Osteoblast (primary cell): ENCODE results near the gene MLIP. TPM values are rescaled to one million over a fixed set of nuclear protein-coding genes. Genes with fewer than 3 reads are reported as not detected.
"Not testable (repeated sequence)": the region's sequence is repeated elsewhere in the genome, so short reads cannot be mapped to it uniquely, and the experiment has no call there.

Experiments used
- DNase-seq: peaks from one replicate; pipeline ENCODE4 v3.0.0; 2011; ENCODE audit warnings: low spot score, mixed read lengths; ENCODE audit not compliant: insufficient read length; ENCODE audit errors: missing footprints
- H2AFZ ChIP-seq: 2 replicates; pipeline ENCODE4 v1.6.0; 2011; ENCODE audit warnings: mild to moderate bottlenecking, low read length
- H3K27ac ChIP-seq: 2 replicates; pipeline ENCODE4 v1.5.1; 2011; ENCODE audit warnings: mild to moderate bottlenecking, low read depth, low read length, moderate library complexity
- H3K27me3 ChIP-seq: 2 replicates; pipeline ENCODE4 v1.6.0; 2012; ENCODE audit warnings: mild to moderate bottlenecking, control low read depth, inconsistent platforms, low read length, moderate library complexity; ENCODE audit not compliant: insufficient read depth
- H3K36me3 ChIP-seq: 2 replicates; pipeline ENCODE4 v1.5.1; 2011; ENCODE audit warnings: mild to moderate bottlenecking, low read length, control low read depth, moderate library complexity; ENCODE audit not compliant: insufficient read depth
- H3K4me1 ChIP-seq: 2 replicates; pipeline ENCODE4 v1.5.1; 2011; ENCODE audit warnings: mild to moderate bottlenecking, low read length, control low read depth, moderate library complexity; ENCODE audit not compliant: insufficient read depth
- H3K4me2 ChIP-seq: 2 replicates; pipeline ENCODE4 v1.6.0; 2011; ENCODE audit warnings: mild to moderate bottlenecking, low read length; ENCODE audit not compliant: insufficient read depth
- H3K4me3 ChIP-seq: fragments of 200-600 bp; sonication (generic); 3 replicates; pipeline ENCODE4 v1.5.1; 2012; ENCODE audit warnings: mild to moderate bottlenecking, low read length, inconsistent platforms; ENCODE audit not compliant: insufficient read depth
- H3K79me2 ChIP-seq: 2 replicates; pipeline ENCODE4 v1.6.0; 2012; ENCODE audit warnings: mild to moderate bottlenecking, low read length, control low read depth, inconsistent platforms; ENCODE audit not compliant: insufficient read depth
- H3K9me3 ChIP-seq: 2 replicates; pipeline ENCODE4 v1.5.1; 2011; ENCODE audit warnings: low read depth, low read length, control low read depth
- H4K20me1 ChIP-seq: 2 replicates; pipeline ENCODE4 v1.6.0; 2012; ENCODE audit warnings: mild to moderate bottlenecking, low read length, control low read depth; ENCODE audit not compliant: insufficient read depth
- total RNA-seq: library from RNA; depleted of rRNA; stranded (reverse); fragments of >200 nt; gene quantifications from 2 replicates; pipeline ENCODE4 v1.2.3, GENCODE V29; 2012
- TF ChIP-seq, protein P1 (sequence below): IDR thresholded peaks from 2 replicates; pipeline ENCODE4 v1.5.1; 2011; ENCODE audit warnings: mild to moderate bottlenecking, low read depth, low read length, moderate library complexity; ENCODE audit errors: extremely low read depth

The MLIP gene
- total RNA-seq, 1 donor, result 0.36 TPM

GRCh38 chr6:54248994-54249393 is 137.8 kb downstream of the MLIP start:
- Histone ChIP-seq H3K79me2 (no peaks in the 10 kb centered on the region), H2AFZ (no peak overlapping the region), H3K27ac (no peak overlapping the region), H3K27me3 (no peaks in the 10 kb centered on the region), H3K4me1 (no peaks in the 10 kb centered on the region), H3K4me3 (no peak overlapping the region), H3K4me2 (no peak overlapping the region), H4K20me1 (no peaks in the 10 kb centered on the region), H3K9me3 (no peaks in the 10 kb centered on the region), H3K36me3 (no peaks in the 10 kb centered on the region)
- TF ChIP-seq, protein P1, sequence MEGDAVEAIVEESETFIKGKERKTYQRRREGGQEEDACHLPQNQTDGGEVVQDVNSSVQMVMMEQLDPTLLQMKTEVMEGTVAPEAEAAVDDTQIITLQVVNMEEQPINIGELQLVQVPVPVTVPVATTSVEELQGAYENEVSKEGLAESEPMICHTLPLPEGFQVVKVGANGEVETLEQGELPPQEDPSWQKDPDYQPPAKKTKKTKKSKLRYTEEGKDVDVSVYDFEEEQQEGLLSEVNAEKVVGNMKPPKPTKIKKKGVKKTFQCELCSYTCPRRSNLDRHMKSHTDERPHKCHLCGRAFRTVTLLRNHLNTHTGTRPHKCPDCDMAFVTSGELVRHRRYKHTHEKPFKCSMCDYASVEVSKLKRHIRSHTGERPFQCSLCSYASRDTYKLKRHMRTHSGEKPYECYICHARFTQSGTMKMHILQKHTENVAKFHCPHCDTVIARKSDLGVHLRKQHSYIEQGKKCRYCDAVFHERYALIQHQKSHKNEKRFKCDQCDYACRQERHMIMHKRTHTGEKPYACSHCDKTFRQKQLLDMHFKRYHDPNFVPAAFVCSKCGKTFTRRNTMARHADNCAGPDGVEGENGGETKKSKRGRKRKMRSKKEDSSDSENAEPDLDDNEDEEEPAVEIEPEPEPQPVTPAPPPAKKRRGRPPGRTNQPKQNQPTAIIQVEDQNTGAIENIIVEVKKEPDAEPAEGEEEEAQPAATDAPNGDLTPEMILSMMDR, result no peak
- DNase-seq, result no peak

DNA sequence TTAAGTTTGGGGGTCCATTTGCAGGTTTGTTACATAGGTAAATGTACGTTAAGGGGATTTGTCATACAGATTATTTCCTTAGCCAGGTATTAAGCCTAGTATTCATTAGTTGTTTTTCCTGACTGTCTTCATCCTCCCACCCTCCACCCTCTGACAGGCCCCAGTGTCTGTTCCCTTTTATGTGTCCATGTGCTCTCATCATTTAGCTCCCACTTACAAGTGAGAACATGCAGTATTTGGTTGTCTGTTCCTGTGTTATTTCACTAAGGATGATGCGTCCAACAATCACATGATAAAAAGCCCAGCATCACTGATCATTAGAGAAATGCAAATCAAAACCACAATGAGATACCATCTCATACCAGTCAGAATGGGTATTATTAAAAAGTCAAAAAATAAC is 138.6 kb downstream of the MLIP start:
- not testable (repeated sequence) for H2AFZ ChIP-seq

DNA sequence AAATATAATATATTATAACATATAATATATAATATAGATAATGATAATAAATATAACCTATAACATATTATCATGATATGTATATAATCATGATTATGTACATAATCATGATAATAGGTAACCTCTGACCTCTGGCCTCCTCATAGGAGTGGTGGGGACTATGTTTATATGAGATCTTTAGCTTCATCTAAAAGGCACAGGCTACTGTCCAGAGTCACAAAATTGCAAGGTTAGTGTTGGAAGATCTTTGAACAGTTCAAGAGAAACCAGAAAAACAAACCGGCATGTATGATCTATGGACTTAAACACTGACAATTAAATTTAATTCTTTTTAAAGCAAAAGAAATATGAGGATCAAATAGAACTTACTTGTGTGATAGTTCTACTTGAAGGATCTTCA is 141.3 kb downstream of the MLIP start:
- Histone ChIP-seq H3K4me3 (no peak overlapping the region), H3K4me2 (no peak overlapping the region)

More for the DNA sequence above, 138.6 kb downstream of the MLIP start:
- not testable (repeated sequence) for H4K20me1 ChIP-seq, H3K4me1 ChIP-seq, H3K27me3 ChIP-seq, H3K4me3 ChIP-seq, H3K27ac ChIP-seq, H3K79me2 ChIP-seq, H3K9me3 ChIP-seq, H3K36me3 ChIP-seq, H3K4me2 ChIP-seq, DNase-seq

DNA sequence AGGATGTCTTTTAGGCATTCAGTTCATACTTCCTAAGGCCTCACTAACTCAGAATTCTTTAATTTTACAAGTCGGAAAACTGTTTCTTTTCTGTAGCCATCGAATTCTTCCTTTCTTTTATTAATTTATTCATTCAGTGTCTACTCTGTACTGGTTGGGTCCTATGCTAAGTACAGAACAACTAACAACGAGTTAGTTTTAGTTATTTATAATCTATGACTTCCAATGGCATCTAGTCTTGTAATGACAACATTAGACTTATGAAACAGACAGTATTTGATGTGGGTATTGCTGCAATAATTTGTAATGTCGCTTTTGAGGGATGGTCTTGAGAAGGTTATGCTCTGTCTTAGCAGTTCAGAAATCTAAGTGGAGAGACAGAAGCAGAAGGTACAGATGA is 141.7 kb downstream of the MLIP start:
- Histone ChIP-seq H2AFZ (peak overlapping the region; percentile 13), H3K79me2 (no peaks in the 10 kb centered on the region), H4K20me1 (no peaks in the 10 kb centered on the region), H3K4me3 (no peak overlapping the region), H3K27ac (no peak overlapping the region), H3K4me2 (no peak overlapping the region), H3K36me3 (no peaks in the 10 kb centered on the region), H3K27me3 (no peaks in the 10 kb centered on the region), H3K9me3 (no peaks in the 10 kb centered on the region), H3K4me1 (no peaks in the 10 kb centered on the region)
- TF ChIP-seq, protein P1, result no peak
- DNase-seq, result no peak

More for the DNA sequence above, 141.3 kb downstream of the MLIP start:
- Histone ChIP-seq H4K20me1 (no peaks in the 10 kb centered on the region), H3K4me1 (no peaks in the 10 kb centered on the region), H3K36me3 (no peaks in the 10 kb centered on the region), H3K79me2 (no peaks in the 10 kb centered on the region), H3K9me3 (no peaks in the 10 kb centered on the region), H3K27me3 (no peaks in the 10 kb centered on the region), H2AFZ (no peak overlapping the region), H3K27ac (no peak overlapping the region)
- DNase-seq, result no peak
- TF ChIP-seq, protein P1, result no peak
